NB4 (cell line): Measurements from ENCODE around the gene TOX3.

Source experiments
- MYC ChIP-seq: IDR thresholded peaks from 2 replicates; pipeline ENCODE4 v1.6.1; 2011; ENCODE audit warnings: low read depth, low read length
- POLR2A ChIP-seq: IDR thresholded peaks from 2 replicates; pipeline ENCODE4 v1.6.1; 2011; ENCODE audit warnings: mild to moderate bottlenecking; ENCODE audit not compliant: insufficient read length; ENCODE audit errors: extremely low read depth
- TF ChIP-seq, protein P1 (sequence below): IDR thresholded peaks from one replicate; pipeline ENCODE4 v1.5.1; 2012; ENCODE audit warnings: low read depth, low read length
- TF ChIP-seq, protein P2 (sequence below): IDR thresholded peaks from 2 replicates; pipeline ENCODE4 v1.6.1; 2011; ENCODE audit warnings: low read depth, low read length

DNA sequence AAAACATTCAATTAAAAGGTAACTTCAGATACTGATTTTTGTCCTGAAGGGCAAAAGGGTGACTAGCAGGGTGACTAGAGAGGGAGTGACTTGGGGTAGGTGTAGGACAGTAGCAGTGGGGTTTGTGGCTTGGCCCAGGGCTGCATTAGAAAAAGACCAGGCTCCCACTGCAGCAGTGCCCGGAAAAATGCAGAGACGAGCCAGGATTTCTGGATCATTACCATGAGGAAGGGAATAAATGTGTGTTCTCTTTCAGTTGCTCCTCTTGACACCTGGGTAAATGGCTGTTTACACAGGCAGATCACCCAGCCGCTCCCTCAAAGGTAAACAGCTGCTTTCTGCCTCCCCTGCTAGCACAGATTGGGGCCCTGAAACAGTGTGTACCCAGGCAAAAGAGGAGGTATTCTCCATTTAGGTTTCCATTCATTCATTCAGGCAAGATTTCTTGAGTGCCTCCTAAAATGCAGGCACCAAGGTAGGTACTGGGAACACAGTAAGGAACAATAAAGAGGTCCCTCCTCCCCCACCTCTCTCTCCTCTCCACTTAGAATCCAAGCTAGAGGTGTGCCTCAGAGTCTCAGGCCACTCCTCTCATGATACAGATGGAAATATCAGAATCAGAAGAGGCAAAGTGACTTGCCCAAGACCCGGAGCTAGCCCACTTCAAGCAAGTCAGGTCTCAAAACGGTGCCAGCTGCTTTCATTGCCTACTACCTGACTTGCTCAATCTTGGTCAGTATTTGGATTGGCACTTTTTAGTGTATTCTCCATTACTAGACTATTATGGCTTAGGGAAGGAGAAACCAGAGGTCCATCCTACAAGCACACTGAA is 15.2 kb upstream of the TOX3 start:
- TF ChIP-seq POLR2A (no peak), MYC (no peak)
- TF ChIP-seq, protein P1, sequence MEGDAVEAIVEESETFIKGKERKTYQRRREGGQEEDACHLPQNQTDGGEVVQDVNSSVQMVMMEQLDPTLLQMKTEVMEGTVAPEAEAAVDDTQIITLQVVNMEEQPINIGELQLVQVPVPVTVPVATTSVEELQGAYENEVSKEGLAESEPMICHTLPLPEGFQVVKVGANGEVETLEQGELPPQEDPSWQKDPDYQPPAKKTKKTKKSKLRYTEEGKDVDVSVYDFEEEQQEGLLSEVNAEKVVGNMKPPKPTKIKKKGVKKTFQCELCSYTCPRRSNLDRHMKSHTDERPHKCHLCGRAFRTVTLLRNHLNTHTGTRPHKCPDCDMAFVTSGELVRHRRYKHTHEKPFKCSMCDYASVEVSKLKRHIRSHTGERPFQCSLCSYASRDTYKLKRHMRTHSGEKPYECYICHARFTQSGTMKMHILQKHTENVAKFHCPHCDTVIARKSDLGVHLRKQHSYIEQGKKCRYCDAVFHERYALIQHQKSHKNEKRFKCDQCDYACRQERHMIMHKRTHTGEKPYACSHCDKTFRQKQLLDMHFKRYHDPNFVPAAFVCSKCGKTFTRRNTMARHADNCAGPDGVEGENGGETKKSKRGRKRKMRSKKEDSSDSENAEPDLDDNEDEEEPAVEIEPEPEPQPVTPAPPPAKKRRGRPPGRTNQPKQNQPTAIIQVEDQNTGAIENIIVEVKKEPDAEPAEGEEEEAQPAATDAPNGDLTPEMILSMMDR, result no peak
- TF ChIP-seq, protein P2, sequence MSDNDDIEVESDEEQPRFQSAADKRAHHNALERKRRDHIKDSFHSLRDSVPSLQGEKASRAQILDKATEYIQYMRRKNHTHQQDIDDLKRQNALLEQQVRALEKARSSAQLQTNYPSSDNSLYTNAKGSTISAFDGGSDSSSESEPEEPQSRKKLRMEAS, result no peak
